Activated naive CD8-positive, alpha-beta T cell (primary cell): Measurements from ENCODE around the gene RARB.

ENCODE experiments used
- H3K27ac Mint-ChIP-seq: one replicate; pipeline ENCODE4 v1.8.0; 2021; ENCODE audit warnings: mixed read lengths
- H3K27me3 Mint-ChIP-seq: one replicate; pipeline ENCODE4 v1.8.0; 2021; ENCODE audit warnings: mixed read lengths
- H3K36me3 Mint-ChIP-seq: one replicate; pipeline ENCODE4 v1.8.0; 2021; ENCODE audit warnings: mixed read lengths
- H3K4me1 Mint-ChIP-seq: one replicate; pipeline ENCODE4 v1.8.0; 2021; ENCODE audit warnings: low read depth, mixed read lengths
- H3K4me3 Mint-ChIP-seq: one replicate; pipeline ENCODE4 v1.8.0; 2021; ENCODE audit warnings: mild to moderate bottlenecking, mixed read lengths
- H3K9me3 Mint-ChIP-seq: one replicate; pipeline ENCODE4 v1.8.0; 2021; ENCODE audit warnings: low read depth, mixed read lengths

The RARB gene

GRCh38 chr3:25427942-25428788 lies at the start of gene RARB:
Gene RARB (plus strand): TSS chr3:25428263. CDS start chr3:25428732, 469 bp downstream.
- no peaks in the 10 kb centered on the region for H3K36me3 Mint-ChIP-seq
- no peak within 1 kb of the TSS for H3K4me3 Mint-ChIP-seq
- H3K9me3 Mint-ChIP-seq, result no peaks in the 10 kb centered on the region
- no peak within 1 kb of the TSS for H3K27ac Mint-ChIP-seq
- H3K4me1 Mint-ChIP-seq, result peaks cover 8% of the 10 kb centered on the region
- peaks cover 30% of the 10 kb centered on the region for H3K27me3 Mint-ChIP-seq

- H3K4me3 Mint-ChIP-seq, result no peak overlapping the region
Measured at GRCh38 chr3:25378786-25379311, 49.2 kb upstream of the RARB start.

GRCh38 chr3:25380222-25380739 lies 47.8 kb upstream of the RARB start:
- Mint-ChIP-seq H3K27ac (no peak overlapping the region), H3K4me1 (no peaks in the 10 kb centered on the region), H3K36me3 (no peaks in the 10 kb centered on the region), H3K4me3 (no peak overlapping the region), H3K27me3 (peaks cover 1% of the 10 kb centered on the region), H3K9me3 (peaks cover 4% of the 10 kb centered on the region)

More at GRCh38 chr3:25378786-25379311, 49.2 kb upstream of the RARB start:
- Mint-ChIP-seq H3K9me3 (no peaks in the 10 kb centered on the region), H3K27me3 (peaks cover 1% of the 10 kb centered on the region), H3K36me3 (no peaks in the 10 kb centered on the region), H3K27ac (no peak overlapping the region), H3K4me1 (no peaks in the 10 kb centered on the region)

DNA sequence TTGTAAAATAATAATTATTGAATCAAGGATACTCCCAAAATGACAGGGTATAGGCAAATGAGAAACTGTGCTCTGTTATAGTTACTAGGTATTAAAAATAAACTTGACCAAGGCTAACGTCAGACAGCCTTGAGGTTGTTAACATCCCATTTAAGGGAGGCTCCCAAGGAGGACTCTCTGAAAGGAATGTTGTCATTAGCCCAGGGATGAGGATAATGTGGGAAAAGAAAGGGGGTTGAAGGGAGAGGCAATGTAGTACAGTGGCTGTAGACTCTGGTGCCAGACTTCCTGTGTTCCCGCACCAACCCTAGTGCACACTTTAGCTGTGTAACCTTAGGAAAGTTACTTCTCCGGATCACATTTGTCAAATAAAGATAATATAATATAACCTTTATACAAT lies 47.0 kb upstream of the RARB start:
- Mint-ChIP-seq H3K4me1 (no peaks in the 10 kb centered on the region), H3K4me3 (no peak overlapping the region), H3K9me3 (peaks cover 4% of the 10 kb centered on the region), H3K27me3 (peaks cover 1% of the 10 kb centered on the region), H3K36me3 (no peaks in the 10 kb centered on the region), H3K27ac (no peak overlapping the region)

GRCh38 chr3:25384471-25384870 lies 43.6 kb upstream of the RARB start:
- H3K4me3 Mint-ChIP-seq, result no peak overlapping the region
- H3K9me3 Mint-ChIP-seq, result peaks cover 4% of the 10 kb centered on the region
- no peaks in the 10 kb centered on the region for H3K4me1 Mint-ChIP-seq
- peaks cover 1% of the 10 kb centered on the region for H3K27me3 Mint-ChIP-seq
- H3K27ac Mint-ChIP-seq, result no peak overlapping the region
- no peaks in the 10 kb centered on the region for H3K36me3 Mint-ChIP-seq

GRCh38 chr3:25385807-25386460 lies 42.1 kb upstream of the RARB start:
- H3K27ac Mint-ChIP-seq, result no peak overlapping the region
- H3K4me1 Mint-ChIP-seq, result no peaks in the 10 kb centered on the region
- H3K4me3 Mint-ChIP-seq, result no peak overlapping the region
- peaks cover 4% of the 10 kb centered on the region for H3K9me3 Mint-ChIP-seq
- no peaks in the 10 kb centered on the region for H3K36me3 Mint-ChIP-seq
- no peaks in the 10 kb centered on the region for H3K27me3 Mint-ChIP-seq

DNA sequence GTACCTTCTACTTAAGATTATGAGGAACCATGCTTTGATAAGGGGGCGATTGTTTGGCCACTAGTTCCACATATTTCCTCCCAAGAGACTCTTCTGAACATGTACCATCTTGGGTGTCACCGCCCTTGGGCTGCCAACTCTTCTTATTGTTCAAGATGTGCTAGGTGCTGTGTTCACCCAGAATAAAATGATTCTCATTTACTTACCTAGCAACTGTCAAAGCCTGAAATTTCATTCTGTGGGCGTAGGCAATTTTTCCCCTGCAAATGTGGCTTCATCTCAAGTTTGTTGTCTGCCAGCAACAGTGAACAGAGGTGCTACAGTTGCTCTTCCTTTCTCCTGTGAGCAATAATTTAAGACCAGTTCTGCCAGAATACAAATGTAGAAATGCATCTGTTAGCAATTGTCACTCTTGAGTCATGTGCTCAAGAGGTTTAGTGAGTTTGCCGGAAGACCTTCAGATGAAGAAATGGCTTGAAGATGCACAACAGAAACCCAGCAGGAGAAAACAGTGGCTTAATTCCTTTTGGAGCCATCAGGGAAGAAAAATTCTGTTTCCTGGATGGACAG lies 41.3 kb upstream of the RARB start:
- no peaks in the 10 kb centered on the region for H3K36me3 Mint-ChIP-seq
- no peak overlapping the region for H3K4me3 Mint-ChIP-seq
- H3K9me3 Mint-ChIP-seq, result peaks cover 4% of the 10 kb centered on the region
- H3K27me3 Mint-ChIP-seq, result no peaks in the 10 kb centered on the region
- no peak overlapping the region for H3K27ac Mint-ChIP-seq
- no peaks in the 10 kb centered on the region for H3K4me1 Mint-ChIP-seq

GRCh38 chr3:25390605-25391004 lies 37.5 kb upstream of the RARB start:
- no peak overlapping the region for H3K4me3 Mint-ChIP-seq
- no peaks in the 10 kb centered on the region for H3K27me3 Mint-ChIP-seq

DNA sequence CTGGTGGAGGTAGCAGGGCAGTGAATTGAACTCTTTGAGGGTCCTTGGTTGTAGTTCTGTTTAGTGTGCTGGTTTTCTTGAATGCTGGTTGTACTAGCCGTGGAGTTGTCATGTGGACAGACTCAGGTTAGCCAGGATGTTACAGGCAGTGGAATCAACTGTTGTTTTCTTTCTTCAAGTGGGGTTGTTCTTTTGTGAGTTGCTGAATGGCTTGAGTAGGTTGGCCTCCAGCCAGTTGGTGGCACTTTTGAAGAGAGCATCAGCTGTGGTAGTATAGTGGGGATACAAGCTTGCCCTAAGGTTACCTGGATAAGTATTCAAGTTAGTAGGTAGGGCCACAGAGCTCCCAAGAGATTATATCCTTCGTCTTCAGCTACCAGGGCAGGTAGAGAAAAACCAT lies 31.8 kb upstream of the RARB start:
- Mint-ChIP-seq H3K9me3 (peaks cover 7% of the 10 kb centered on the region), H3K27me3 (no peaks in the 10 kb centered on the region), H3K36me3 (no peaks in the 10 kb centered on the region), H3K4me1 (no peaks in the 10 kb centered on the region), H3K4me3 (no peak overlapping the region), H3K27ac (no peak overlapping the region)

More at GRCh38 chr3:25390605-25391004, 37.5 kb upstream of the RARB start:
- Mint-ChIP-seq H3K9me3 (peaks cover 7% of the 10 kb centered on the region), H3K36me3 (no peaks in the 10 kb centered on the region), H3K4me1 (no peaks in the 10 kb centered on the region), H3K27ac (no peak overlapping the region)

GRCh38 chr3:25396686-25397085 lies 31.4 kb upstream of the RARB start:
- no peak overlapping the region for H3K27ac Mint-ChIP-seq
- H3K9me3 Mint-ChIP-seq, result peaks cover 7% of the 10 kb centered on the region
- H3K4me1 Mint-ChIP-seq, result no peaks in the 10 kb centered on the region
- H3K36me3 Mint-ChIP-seq, result no peaks in the 10 kb centered on the region
- no peak overlapping the region for H3K4me3 Mint-ChIP-seq
- H3K27me3 Mint-ChIP-seq, result no peaks in the 10 kb centered on the region

- H3K4me1 Mint-ChIP-seq, result no peaks in the 10 kb centered on the region
- H3K9me3 Mint-ChIP-seq, result peaks cover 7% of the 10 kb centered on the region
- H3K4me3 Mint-ChIP-seq, result no peak overlapping the region
- H3K36me3 Mint-ChIP-seq, result no peaks in the 10 kb centered on the region
- no peaks in the 10 kb centered on the region for H3K27me3 Mint-ChIP-seq
- no peak overlapping the region for H3K27ac Mint-ChIP-seq
Measured at GRCh38 chr3:25397150-25397549, 30.9 kb upstream of the RARB start.

GRCh38 chr3:25400587-25400986 lies 27.5 kb upstream of the RARB start:
- no peak overlapping the region for H3K27ac Mint-ChIP-seq
- H3K9me3 Mint-ChIP-seq, result peaks cover 3% of the 10 kb centered on the region
- no peaks in the 10 kb centered on the region for H3K36me3 Mint-ChIP-seq
- H3K4me1 Mint-ChIP-seq, result no peaks in the 10 kb centered on the region
- no peaks in the 10 kb centered on the region for H3K27me3 Mint-ChIP-seq
- no peak overlapping the region for H3K4me3 Mint-ChIP-seq

DNA sequence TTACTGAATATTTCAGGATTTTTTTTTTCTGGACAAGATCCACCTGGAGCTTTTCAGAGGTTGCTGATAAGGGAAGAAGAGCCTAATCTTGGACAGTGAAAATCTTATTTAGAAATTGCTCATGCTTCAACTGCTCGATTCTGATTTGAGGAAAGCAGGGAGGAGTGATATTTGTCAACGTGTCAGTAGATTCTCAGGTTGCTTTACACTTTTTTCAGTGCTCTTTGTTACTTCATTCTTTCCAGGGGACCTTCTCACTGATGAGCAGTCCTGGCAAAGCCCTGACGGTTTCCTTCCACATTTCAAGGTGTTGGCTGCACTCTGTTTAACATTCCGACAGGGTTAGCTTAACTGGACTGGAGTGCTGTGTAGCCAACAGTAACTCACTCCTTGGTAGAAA lies 24.1 kb upstream of the RARB start:
- H3K4me1 Mint-ChIP-seq, result no peaks in the 10 kb centered on the region
- H3K27ac Mint-ChIP-seq, result no peak overlapping the region
- peaks cover 3% of the 10 kb centered on the region for H3K9me3 Mint-ChIP-seq
- H3K4me3 Mint-ChIP-seq, result no peak overlapping the region
- no peaks in the 10 kb centered on the region for H3K27me3 Mint-ChIP-seq
- no peaks in the 10 kb centered on the region for H3K36me3 Mint-ChIP-seq

GRCh38 chr3:25404569-25404968 lies 23.5 kb upstream of the RARB start:
- Mint-ChIP-seq H3K27me3 (no peaks in the 10 kb centered on the region), H3K4me3 (no peak overlapping the region), H3K9me3 (peaks cover 3% of the 10 kb centered on the region), H3K36me3 (no peaks in the 10 kb centered on the region), H3K4me1 (no peaks in the 10 kb centered on the region), H3K27ac (no peak overlapping the region)

GRCh38 chr3:25405335-25405734 lies 22.7 kb upstream of the RARB start:
- Mint-ChIP-seq H3K9me3 (peaks cover 3% of the 10 kb centered on the region), H3K27me3 (no peaks in the 10 kb centered on the region), H3K4me3 (no peak overlapping the region), H3K4me1 (no peaks in the 10 kb centered on the region), H3K36me3 (no peaks in the 10 kb centered on the region), H3K27ac (no peak overlapping the region)
